ENCODE measurements around the gene CELF2. TPM values are rescaled to one million over a fixed set of nuclear protein-coding genes. Genes with fewer than 3 reads are reported as not detected.

The CELF2 gene
- total RNA-seq, 4 donors from 2014 or later, result 27.0 to 44.1 (median 31.3) TPM

- in situ Hi-C loops (cut with MboI; ENCODE audit: low pct_ligation_motif_present in 1 of 4, low pct_unique_long_range_greater_than_20kb in 1 of 4, low sequenced_read_pairs in 3 of 4), result no loop called here
- Histone ChIP-seq H3K36me3 (no peaks in the 10 kb centered on the region), H3K27me3 (no peaks in the 10 kb centered on the region), H3K4me1 (no peaks in the 10 kb centered on the region), H3K27ac (no peak overlapping the region), H3K4me3 (no peak overlapping the region), H3K9me3 (no peaks in the 10 kb centered on the region)
- intact Hi-C loops (cut with DNase I; ENCODE audit: low total_unique reads), result no loop called here
- no peak for DNase-seq
- WGBS, 2 donors (ENCODE audit: low coverage in 1 of 2), result 74 to 82% methylated on average over 4 of the region's 4 CpGs
- no peak for TF ChIP-seq EP300 (IDR thresholded peaks at IDR 0.05; ENCODE audit: low read depth)
- TF ChIP-seq POLR2AphosphoS5 (IDR thresholded peaks at IDR 0.05), result no peak
- TF ChIP-seq POLR2A (IDR thresholded peaks at IDR 0.05), result no peak
- no peak for TF ChIP-seq CTCF (IDR thresholded peaks at IDR 0.05)
Observed at GRCh38 chr10:11003679-11004078, 14.0 kb upstream of the CELF2 start.

DNA sequence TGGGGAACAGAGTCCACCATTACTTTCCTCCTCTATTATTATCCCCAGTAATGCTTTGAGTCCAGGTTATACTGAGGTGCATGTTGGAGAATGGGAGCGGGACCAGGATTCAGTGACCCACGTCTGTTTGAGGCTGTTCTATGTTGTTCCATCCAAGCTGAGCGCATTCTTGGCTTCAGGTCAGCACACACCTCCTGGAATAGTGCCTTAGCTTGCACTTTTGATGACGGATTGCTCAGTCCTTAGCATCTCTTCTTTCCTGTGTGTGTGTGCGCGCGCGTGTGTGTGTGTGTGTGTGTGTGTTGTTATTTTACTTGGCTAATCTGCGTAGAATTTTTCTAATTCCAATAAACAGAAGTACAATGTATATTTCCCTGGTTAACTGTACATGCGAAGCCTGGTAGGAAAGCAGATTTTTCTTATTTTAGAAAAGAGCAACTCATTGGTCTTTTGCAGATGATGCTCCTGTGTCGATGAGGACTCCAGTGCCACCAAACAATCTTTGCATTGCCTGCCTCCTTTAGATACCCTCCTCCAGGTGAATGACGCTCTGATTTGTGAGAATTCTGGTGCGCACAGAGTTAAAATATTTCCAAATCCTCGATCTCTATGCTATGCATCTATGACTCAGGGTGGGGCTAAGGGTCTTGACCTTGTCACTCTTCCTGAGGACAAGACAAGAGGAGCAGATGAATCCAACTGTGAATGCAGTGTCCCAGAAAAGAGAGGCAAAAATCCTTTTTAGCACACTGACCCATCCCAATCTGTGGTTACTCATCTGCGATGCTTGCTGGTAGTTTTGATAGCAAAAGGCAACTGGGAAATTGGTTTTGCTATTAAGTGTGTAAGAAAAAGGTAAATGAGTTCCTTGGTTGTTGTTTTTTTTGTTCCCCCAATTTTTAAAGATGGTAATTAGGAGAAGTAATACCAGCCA, 13.3 kb upstream of the CELF2 start:
- intact Hi-C loops (cut with DNase I; ENCODE audit: low total_unique reads) (no loop called here), in situ Hi-C loops (cut with MboI; ENCODE audit: low pct_ligation_motif_present in 1 of 4, low pct_unique_long_range_greater_than_20kb in 1 of 4, low sequenced_read_pairs in 3 of 4) (no loop called here)
- H3K4me1 ChIP-seq, result no peaks in the 10 kb centered on the region
- 82 to 89% methylated on average over 10 to 15 of the region's 15 CpGs for WGBS, 2 donors (ENCODE audit: low coverage in 1 of 2)
- no peaks in the 10 kb centered on the region for H3K9me3 ChIP-seq
- H3K27me3 ChIP-seq, result no peaks in the 10 kb centered on the region
- no peak for TF ChIP-seq CTCF (IDR thresholded peaks at IDR 0.05)
- TF ChIP-seq POLR2AphosphoS5 (IDR thresholded peaks at IDR 0.05), result no peak
- no peak for TF ChIP-seq EP300 (IDR thresholded peaks at IDR 0.05; ENCODE audit: low read depth)
- no peak for TF ChIP-seq POLR2A (IDR thresholded peaks at IDR 0.05)
- DNase-seq, result no peak
- H3K36me3 ChIP-seq, result no peaks in the 10 kb centered on the region
- H3K4me3 ChIP-seq, result no peak overlapping the region
- H3K27ac ChIP-seq, result no peak overlapping the region

DNA sequence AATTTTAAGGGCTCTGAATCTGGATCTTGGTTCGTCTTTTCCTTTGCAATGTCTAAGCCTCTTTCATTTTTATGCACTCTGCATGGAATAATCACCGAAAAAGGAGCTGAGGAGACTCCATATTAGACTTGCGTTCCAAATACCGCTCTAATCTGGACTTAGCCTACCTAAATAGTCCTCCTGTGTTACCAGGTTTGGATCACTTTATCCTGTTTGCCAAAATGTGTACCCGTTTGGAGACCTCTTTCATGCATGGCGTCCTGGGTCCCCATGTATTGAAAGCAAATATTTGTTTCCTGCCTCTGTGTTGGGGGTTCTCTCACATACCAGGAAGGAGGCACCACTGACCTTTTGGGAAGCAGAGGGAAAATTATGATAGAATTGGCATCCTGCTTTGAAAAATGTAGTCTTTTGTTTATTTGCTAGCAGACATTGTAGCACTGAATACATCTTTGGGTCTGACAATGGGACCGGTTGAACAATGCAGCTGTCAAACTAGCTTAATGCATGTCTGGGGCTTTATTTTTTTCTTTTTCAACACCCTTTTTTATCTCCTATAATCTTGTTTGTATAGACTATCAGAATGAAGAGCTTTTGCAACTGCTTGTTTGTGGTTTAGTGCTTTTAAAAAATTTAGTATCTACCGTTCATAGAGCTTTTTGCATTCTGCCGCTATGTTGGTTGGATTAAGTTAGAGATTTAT, 11.8 kb upstream of the CELF2 start:
- no peak for DNase-seq
- Histone ChIP-seq H3K4me1 (no peaks in the 10 kb centered on the region), H3K36me3 (no peaks in the 10 kb centered on the region), H3K27ac (peak overlapping the region in 1 of 4 donors; percentile 18), H3K4me3 (no peak overlapping the region), H3K9me3 (no peaks in the 10 kb centered on the region), H3K27me3 (no peaks in the 10 kb centered on the region)
- 65 to 89% methylated on average over 6 to 9 of the region's 9 CpGs for WGBS, 2 donors (ENCODE audit: low coverage in 1 of 2)
- TF ChIP-seq POLR2A (IDR thresholded peaks at IDR 0.05) (no peak), CTCF (IDR thresholded peaks at IDR 0.05) (no peak), EP300 (IDR thresholded peaks at IDR 0.05; ENCODE audit: low read depth) (no peak), POLR2AphosphoS5 (IDR thresholded peaks at IDR 0.05) (no peak)
- intact Hi-C loops (cut with DNase I; ENCODE audit: low total_unique reads) (no loop called here), in situ Hi-C loops (cut with MboI; ENCODE audit: low pct_ligation_motif_present in 1 of 4, low pct_unique_long_range_greater_than_20kb in 1 of 4, low sequenced_read_pairs in 3 of 4) (no loop called here)

DNA sequence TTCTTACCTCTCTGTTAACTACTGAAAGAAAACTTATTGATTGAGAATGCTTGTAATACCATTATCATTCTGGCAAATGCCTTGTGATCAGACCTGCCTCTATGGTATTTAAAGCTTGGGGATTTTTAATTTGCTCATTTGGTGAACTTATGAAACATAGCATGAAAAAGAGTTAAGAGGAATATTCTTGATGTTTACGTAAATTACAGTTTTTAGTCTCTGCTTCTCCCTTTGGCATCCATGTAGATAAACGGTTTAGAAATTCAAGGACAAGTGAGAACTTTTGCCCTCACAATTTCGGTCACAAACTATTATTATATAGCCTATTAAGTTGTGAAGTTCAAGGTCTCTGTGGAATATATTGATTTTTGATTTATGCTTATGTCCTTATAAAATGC, 11.2 kb upstream of the CELF2 start:
- Histone ChIP-seq H3K4me1 (no peaks in the 10 kb centered on the region), H3K36me3 (no peaks in the 10 kb centered on the region), H3K27me3 (no peaks in the 10 kb centered on the region), H3K4me3 (no peak overlapping the region), H3K27ac (no peak overlapping the region), H3K9me3 (no peaks in the 10 kb centered on the region)
- WGBS, 2 donors (ENCODE audit: low coverage in 1 of 2), result 54 to 68% methylated on average over 3 of the region's 3 CpGs
- no peak for TF ChIP-seq POLR2A (IDR thresholded peaks at IDR 0.05)
- no peak for TF ChIP-seq CTCF (IDR thresholded peaks at IDR 0.05)
- TF ChIP-seq POLR2AphosphoS5 (IDR thresholded peaks at IDR 0.05), result no peak
- TF ChIP-seq EP300 (IDR thresholded peaks at IDR 0.05; ENCODE audit: low read depth), result no peak
- in situ Hi-C loops (cut with MboI; ENCODE audit: low pct_ligation_motif_present in 1 of 4, low pct_unique_long_range_greater_than_20kb in 1 of 4, low sequenced_read_pairs in 3 of 4), result no loop called here
- DNase-seq, result no peak
- intact Hi-C loops (cut with DNase I; ENCODE audit: low total_unique reads), result no loop called here
